Measurements from ENCODE around the gene LRRN4CL. TPM values are rescaled to one million over a fixed set of nuclear protein-coding genes. Genes with fewer than 3 reads are reported as not detected.

The LRRN4CL gene
- 0.08 TPM in 2 replicates for total RNA-seq

DNA sequence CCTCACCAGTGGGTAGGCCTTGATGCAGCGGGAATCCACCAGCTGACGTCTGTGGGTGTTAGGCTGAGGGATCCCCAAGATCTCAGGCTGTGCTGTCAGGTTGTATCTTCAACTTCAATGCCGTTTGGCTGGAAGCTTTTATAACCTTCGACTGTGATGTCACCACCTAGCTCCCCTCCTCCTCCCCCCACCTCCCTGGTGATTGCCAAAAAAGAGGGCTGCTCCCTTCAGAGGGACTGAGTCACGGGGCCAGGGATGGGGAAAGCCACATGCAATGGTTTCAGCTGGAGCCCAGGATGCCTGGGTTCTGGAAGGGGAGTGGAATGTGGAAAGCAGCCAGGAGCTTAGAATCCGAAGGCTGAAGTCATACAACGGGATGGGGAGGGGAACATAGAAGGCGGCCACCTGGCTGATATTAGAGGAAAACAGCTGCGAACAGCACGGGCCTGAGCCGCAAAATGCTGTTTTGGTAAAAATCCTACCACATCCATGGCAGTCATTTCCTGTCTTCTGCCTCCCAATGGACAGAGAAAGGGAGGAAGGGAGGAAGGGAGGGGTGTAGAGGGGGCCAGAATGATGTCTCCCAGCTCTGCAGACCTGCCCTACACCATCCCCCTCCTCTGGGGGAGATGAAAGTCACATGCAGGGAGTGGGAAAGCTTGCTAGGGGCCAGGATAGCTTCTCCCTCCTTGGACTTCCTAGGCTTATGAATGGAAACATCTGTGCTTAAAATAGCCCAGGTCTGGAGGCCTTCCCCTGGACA, at the start of gene LRRN4CL:
TSS of gene LRRN4CL (minus strand) at position 110 of the 763 bp plus-strand sequence. CDS start 1,022 bp downstream, outside the sequence.

DNA sequence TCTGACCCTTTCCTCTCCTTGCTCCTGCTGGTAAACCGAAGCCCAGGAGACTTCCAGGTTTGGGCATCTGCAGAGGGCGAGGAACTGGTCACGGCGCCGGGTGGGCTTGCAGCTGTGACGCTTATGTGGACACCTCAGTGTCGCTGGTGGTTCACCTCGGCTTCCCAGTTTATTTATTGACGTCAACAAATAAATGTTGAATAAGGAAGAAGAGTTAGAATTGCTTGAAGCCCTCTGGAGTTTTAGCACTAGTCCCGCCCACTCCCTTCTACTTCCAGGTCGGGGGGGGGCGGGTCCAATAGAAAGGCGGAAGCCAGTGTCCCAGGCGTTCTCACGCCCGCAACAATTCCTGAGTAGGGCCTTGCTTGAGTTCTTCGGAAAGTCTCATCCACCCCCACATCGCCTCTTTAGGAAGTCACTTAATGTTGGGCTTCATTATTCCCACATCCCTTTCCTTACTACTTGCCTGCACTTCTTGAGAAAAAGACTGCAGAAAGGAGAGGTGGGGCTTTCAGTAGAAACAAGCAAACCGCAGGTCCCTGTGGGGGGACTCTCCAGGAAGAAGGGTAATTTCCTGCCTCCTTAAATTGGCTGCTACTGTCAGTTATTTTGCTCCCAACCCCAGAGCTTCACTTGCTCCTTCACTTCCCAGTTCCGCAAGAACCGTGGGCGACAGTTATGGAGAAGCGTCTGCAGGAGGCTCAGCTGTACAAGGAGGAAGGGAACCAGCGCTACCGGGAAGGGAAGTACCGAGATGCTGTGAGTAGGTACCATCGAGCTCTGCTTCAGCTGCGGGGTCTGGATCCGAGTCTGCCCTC, 39.0 kb upstream of the LRRN4CL start, which contains the start of gene TTC9C:
TSS of gene TTC9C (plus strand) at position 316 of the 818 bp plus-strand sequence. CDS start at position 679, 363 bp downstream.

DNA sequence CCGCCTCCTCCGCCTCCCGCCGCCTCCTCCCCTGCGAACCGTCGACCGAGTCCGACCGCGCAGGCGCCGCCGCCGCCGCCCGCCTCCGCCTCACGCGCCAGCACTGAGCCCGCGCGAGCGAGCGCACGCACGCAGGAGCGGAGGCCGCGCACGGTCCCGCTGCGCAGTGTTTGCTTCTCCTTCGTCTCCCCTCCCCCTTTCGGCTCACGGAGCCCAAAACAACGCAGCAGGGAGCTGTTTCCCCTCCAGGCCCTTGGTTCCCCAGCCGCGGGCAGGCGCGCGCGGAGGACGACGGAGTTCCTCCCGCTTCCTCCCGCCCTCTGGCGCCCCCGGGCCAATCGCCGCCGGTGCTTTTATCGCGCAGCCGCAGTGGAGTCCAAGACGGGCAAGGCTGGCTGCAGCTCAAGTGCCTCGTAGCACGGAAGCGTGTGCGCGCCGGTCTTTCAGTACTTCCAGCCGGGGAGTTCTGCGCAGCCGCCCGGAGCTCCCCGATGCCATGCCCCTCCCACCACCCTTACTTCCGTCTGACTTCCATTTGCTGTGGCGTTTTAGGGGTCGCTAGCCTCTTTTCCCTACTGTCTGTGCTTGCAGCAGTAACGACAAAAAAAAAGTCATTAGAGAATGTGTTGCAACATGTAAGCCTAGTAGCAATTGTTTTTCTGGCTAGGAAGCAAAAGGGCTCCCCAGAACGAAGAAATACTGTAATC, 38.0 kb upstream of the LRRN4CL start, which contains the start of gene HNRNPUL2:
TSS of gene HNRNPUL2 (minus strand) at position 293 of the 707 bp plus-strand sequence. CDS start 301 bp downstream, outside the sequence.

DNA sequence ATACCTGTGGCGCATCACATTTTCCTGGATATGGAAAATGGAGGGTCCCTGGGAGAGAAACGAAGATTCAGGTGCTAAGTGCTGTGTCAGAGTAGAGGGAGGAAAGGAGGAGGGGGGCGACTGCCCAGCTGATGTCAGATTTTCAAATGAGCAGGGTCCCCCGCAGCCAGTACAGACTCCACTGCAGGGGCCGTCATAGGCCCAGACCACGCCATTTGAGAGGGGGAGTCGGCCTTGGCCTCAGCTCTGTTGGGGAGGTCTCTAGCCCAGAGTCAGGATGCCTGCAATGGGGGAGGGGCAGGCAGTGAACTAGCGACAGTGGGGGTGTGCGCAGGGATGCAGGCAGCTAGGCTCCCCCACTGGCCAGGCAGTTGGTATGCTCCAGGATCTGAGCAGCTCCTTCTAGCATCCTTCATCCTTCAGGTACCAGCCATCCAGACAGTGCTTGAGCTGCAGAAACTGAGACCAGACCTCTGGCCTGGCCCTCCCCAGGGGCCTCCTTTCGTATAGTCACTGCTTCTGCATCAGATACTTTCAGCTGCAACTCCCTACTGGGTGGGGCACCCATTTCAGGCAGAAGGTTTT, 18.0 kb upstream of the LRRN4CL start, which contains the start of the genes BSCL2 and GNG3:
TSS of gene BSCL2 (minus strand) at position 148 of the 585 bp plus-strand sequence. CDS start 229 bp downstream, outside the sequence.
TSS of gene GNG3 (plus strand) at position 400 of the 585 bp plus-strand sequence. CDS start 620 bp downstream, outside the sequence.

DNA sequence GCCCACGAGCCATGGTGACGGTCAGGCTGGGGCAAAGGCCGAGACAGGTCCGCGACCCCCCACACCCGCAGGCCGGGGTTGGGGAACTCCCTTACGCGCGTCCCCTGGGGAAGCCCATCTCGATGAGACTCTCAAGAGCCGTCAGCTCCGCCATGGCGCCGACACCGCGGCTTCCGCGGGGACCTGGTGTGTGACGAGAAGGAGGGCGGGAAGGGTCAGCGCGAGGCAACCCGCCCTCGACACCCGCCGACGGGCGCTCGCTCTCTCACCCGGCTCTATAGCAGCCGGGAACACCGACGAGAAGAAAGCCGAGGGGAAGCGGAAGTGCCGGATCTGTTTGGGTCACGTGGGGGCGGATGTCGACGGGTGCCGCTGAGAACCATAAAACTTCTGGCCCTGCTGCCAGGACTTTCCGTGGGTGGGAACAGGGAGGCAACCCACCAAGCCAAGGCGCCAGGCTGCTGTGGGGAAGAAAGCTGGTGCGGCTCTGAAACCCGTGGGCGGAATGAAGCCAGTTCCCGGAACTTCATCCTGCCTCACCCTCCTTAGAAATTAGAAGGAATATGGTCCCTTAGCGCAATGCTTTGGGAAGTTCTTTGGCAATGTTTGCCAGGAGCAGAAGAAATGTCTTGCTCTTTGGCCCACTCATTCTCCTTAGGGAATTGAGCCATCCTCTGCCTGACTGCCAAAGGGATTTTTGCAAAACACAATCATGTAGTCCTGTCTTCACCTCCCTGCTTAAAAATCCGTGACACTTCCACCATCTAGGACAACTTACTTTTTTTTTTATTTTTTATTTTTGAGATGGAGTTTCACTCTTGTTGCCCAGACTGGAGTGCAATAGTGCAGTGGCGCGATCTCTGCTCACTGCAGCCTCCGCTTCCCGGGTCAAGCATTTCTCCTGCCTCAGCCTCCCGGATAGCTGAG, 10.3 kb downstream of the LRRN4CL start, which contains the start of gene UBXN1:
TSS of gene UBXN1 (minus strand) at position 304 of the 927 bp plus-strand sequence. CDS start at position 154, 150 bp downstream.

DNA sequence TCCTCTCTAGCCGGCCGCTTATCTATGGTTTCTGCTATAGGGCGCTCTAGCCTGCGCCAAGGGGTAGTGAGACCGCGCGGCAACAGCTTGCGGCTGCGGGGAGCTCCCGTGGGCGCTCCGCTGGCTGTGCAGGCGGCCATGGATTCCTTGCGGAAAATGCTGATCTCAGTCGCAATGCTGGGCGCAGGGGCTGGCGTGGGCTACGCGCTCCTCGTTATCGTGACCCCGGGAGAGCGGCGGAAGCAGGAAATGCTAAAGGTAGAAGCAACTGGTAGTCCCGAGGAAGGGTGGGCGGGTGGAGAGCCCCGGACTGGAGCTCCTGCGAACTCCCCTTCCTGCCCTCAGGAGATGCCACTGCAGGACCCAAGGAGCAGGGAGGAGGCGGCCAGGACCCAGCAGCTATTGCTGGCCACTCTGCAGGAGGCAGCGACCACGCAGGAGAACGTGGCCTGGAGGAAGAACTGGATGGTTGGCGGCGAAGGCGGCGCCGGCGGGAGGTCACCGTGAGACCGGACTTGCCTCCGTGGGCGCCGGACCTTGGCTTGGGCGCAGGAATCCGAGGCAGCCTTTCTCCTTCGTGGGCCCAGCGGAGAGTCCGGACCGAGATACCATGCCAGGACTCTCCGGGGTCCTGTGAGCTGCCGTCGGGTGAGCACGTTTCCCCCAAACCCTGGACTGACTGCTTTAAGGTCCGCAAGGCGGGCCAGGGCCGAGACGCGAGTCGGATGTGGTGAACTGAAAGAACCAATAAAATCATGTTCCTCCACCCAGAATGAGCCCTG, 17.5 kb downstream of the LRRN4CL start, which contains the start of the genes LBHD1 and UQCC3:
TSS of gene LBHD1 (minus strand) at position 660 of the 782 bp plus-strand sequence. CDS start 2,236 bp downstream, outside the sequence.
TSS of gene UQCC3 (plus strand) at position 66 of the 782 bp plus-strand sequence. CDS start at position 139, 73 bp downstream.

DNA sequence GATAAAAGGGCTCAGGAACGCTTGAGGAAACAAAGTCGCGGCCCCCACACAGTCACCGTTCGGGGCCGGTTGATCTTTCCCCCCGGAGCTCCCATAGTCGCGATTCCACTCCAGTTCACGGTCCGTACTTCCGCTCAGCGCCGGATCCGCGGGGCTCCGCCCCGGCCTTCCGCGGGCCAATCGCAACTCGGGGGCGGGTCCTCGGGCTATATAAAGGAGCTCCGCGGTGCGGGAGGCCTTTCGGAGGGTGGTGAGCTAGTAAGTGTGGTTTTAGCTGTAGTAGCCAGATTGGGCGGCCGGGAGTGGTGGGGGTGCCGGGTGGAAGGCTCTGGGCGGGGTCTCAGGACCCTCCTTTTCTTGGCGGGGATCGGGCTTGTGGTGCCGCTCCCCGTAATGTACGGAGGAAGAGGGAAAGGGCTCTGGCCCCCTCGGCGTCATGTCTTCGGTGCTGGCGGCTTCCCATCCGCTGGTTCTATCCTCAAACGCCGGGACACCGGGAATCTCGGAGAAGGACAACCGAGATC, 24.2 kb downstream of the LRRN4CL start, which contains the start of the genes C11orf98 and CSKMT:
TSS of gene C11orf98 (minus strand) at position 136 of the 524 bp plus-strand sequence. CDS start at position 95, 41 bp downstream.
TSS of gene CSKMT (plus strand) at position 238 of the 524 bp plus-strand sequence. CDS start 568 bp downstream, outside the sequence.

DNA sequence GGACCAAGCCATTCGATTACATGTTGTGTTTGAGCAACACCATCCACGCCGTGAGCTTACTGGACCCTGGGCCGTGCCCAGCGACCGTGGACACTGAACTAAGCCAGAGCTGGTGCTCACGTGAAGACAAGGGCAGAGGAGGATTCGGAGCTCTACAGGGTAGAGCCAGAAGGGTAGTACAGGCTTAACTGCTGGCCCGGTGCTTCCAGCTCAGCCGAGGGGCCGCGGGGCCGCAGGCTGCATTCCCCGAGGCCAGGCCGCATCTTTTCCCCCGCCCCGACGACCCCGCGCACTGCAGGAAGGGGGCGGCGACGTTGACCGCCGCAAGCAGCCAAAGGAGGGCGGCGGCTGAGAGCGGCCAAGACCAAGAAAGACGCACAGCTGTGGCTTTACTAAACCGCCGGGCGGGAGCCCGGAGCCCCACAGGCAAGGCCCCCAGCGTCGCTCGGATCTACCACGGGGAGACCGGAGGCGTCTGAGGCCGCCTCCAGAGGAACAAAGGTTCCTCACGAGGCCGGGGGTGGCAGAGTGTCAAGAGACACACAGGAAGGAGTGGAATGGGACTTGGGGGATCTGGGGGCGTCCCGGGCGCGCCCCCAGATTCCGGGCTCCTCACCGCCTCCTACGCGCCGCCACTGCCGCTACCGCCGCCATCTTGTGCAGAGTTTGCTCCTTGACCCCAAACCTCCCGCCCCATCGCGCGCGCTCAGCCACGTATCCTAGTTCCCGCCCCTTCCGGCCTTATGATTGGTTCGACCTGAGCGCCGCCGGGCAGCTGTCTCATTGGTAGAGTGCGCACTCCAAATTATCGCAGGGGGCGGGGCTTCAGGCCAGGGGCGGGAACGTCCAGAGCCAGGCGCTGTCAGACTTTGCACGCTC, 43.1 kb downstream of the LRRN4CL start, which contains the start of gene GANAB:
TSS of gene GANAB (minus strand) at position 668 of the 879 bp plus-strand sequence. CDS start at position 654, 14 bp downstream.

Other genes starting within 250 kb of the LRRN4CL start
- gene AHNAK, start 142.7 kb downstream of the LRRN4CL start, total RNA-seq = 176 and 366 TPM in 2 replicates
- gene EEF1G, start 115.6 kb downstream of the LRRN4CL start, total RNA-seq = 1,936 and 2,201 TPM in 2 replicates
- 8.4 and 13.9 TPM in 2 replicates for gene TUT1, start 98.0 kb downstream of the LRRN4CL start, total RNA-seq
- 97.5 and 169 TPM in 2 replicates for gene MTA2, start 87.7 kb downstream of the LRRN4CL start, total RNA-seq
- 20.2 and 28.7 TPM in 2 replicates for gene EML3, start 76.8 kb downstream of the LRRN4CL start, total RNA-seq
- 1.7 and 2.3 TPM in 2 replicates for gene ROM1, start 76.3 kb downstream of the LRRN4CL start, total RNA-seq
- 42.0 and 47.1 TPM in 2 replicates for gene B3GAT3, start 67.5 kb downstream of the LRRN4CL start, total RNA-seq
- 188 TPM in 2 replicates for gene GANAB, start 42.9 kb downstream of the LRRN4CL start, total RNA-seq
- gene INTS5, start 36.2 kb downstream of the LRRN4CL start, total RNA-seq = 21.2 and 29.4 TPM in 2 replicates
- gene C11orf98, start 24.3 kb downstream of the LRRN4CL start, total RNA-seq = 53.8 and 88.1 TPM in 2 replicates
- gene CSKMT, start 24.2 kb downstream of the LRRN4CL start, total RNA-seq = 7.8 and 19.2 TPM in 2 replicates
- gene UQCC3, start 17.9 kb downstream of the LRRN4CL start, total RNA-seq = 12.5 and 22.6 TPM in 2 replicates
- 2.4 and 3.4 TPM in 2 replicates for gene LBHD1, start 17.3 kb downstream of the LRRN4CL start, total RNA-seq
- 139 and 165 TPM in 2 replicates for gene UBXN1, start 10.5 kb downstream of the LRRN4CL start, total RNA-seq
- 20.9 and 34.7 TPM in 2 replicates for gene BSCL2, start 17.9 kb upstream of the LRRN4CL start, total RNA-seq
- gene GNG3, start 18.1 kb upstream of the LRRN4CL start, total RNA-seq = not detected in 2 replicates
- gene HNRNPUL2, start 37.9 kb upstream of the LRRN4CL start, total RNA-seq = 6.4 and 6.5 TPM in 2 replicates
- gene TTC9C, start 39.0 kb upstream of the LRRN4CL start, total RNA-seq = 15.5 and 17.5 TPM in 2 replicates
- gene ZBTB3, start 64.6 kb upstream of the LRRN4CL start, total RNA-seq = 5.0 and 6.1 TPM in 2 replicates
- gene POLR2G, start 72.0 kb upstream of the LRRN4CL start, total RNA-seq = 125 and 151 TPM in 2 replicates
- 11.5 and 22.3 TPM in 2 replicates for gene TAF6L, start 81.9 kb upstream of the LRRN4CL start, total RNA-seq
- gene TMEM179B, start 97.9 kb upstream of the LRRN4CL start, total RNA-seq = 46.2 and 52.1 TPM in 2 replicates
- gene TMEM223, start 102.5 kb upstream of the LRRN4CL start, total RNA-seq = 42.2 and 53.8 TPM in 2 replicates
- 21.8 and 26.4 TPM in 2 replicates for gene NXF1, start 115.9 kb upstream of the LRRN4CL start, total RNA-seq
- gene STX5, start 142.5 kb upstream of the LRRN4CL start, total RNA-seq = 26.9 and 37.9 TPM in 2 replicates
- not detected in 2 replicates for gene TEX54, start 143.3 kb upstream of the LRRN4CL start, total RNA-seq
- gene WDR74, start 150.1 kb upstream of the LRRN4CL start, total RNA-seq = 65.8 and 125 TPM in 2 replicates
- 855 and 957 TPM in 2 replicates for gene SLC3A2, start 191.4 kb upstream of the LRRN4CL start, total RNA-seq
- gene CHRM1, start 231.8 kb upstream of the LRRN4CL start, total RNA-seq = not detected in 2 replicates